GM12878 (cell line): ENCODE results near the gene ZNF132. TPM values are rescaled to one million over a fixed set of nuclear protein-coding genes. Genes with fewer than 3 reads are reported as not detected.

ENCODE experiments used
- BACH1 ChIP-seq: fragments of 450-650 bp; IDR thresholded peaks from 2 replicates; pipeline ENCODE4 v1.6.1; 2017; ENCODE audit warnings: mild to moderate bottlenecking, borderline replicate concordance
- BCLAF1 ChIP-seq: fragments of 450-650 bp; IDR thresholded peaks from 2 replicates; pipeline ENCODE4 v1.6.1; 2017; ENCODE audit warnings: antibody characterized with exemption, mild to moderate bottlenecking, moderate library complexity
- CHD1 ChIP-seq: IDR thresholded peaks from 2 replicates; pipeline ENCODE4 v1.6.1; 2012; ENCODE audit warnings: low read depth, low read length, improper control_type of control experiment
- E2F8 ChIP-seq: fragments of 450-650 bp; IDR thresholded peaks from 2 replicates; pipeline ENCODE4 v1.6.1; 2018; ENCODE audit warnings: mild to moderate bottlenecking, low read depth, moderate library complexity; ENCODE audit not compliant: partially characterized antibody
- E4F1 ChIP-seq: fragments of 450-650 bp; IDR thresholded peaks from 2 replicates; pipeline ENCODE4 v1.6.1; 2018; ENCODE audit warnings: borderline replicate concordance, mild to moderate bottlenecking; ENCODE audit not compliant: partially characterized antibody
- ESRRA ChIP-seq: IDR thresholded peaks from 2 replicates; pipeline ENCODE4 v1.6.1; 2012; ENCODE audit warnings: mild to moderate bottlenecking, low read length, improper control_type of control experiment
- GATAD2B ChIP-seq: fragments of 450-650 bp; conservative IDR thresholded peaks from 2 replicates; pipeline ENCODE4 v1.6.1; 2017; ENCODE audit warnings: low read depth, mild to moderate bottlenecking, moderate library complexity
- HDGF ChIP-seq: fragments of 450-650 bp; IDR thresholded peaks from 2 replicates; pipeline ENCODE4 v1.6.1; 2016; ENCODE audit warnings: antibody characterized with exemption
- KAT2A ChIP-seq: conservative IDR thresholded peaks from 2 replicates; pipeline ENCODE4 v1.6.1; 2011; ENCODE audit warnings: low read depth, low read length; ENCODE audit not compliant: control insufficient read depth
- KLF5 ChIP-seq: fragments of 450-650 bp; IDR thresholded peaks from 2 replicates; pipeline ENCODE4 v1.6.1; 2014; ENCODE audit warnings: mild to moderate bottlenecking; ENCODE audit not compliant: partially characterized antibody
- MTA3 ChIP-seq: IDR thresholded peaks from 2 replicates; pipeline ENCODE4 v1.6.1; 2012; ENCODE audit warnings: low read length, inconsistent platforms, borderline replicate concordance
- NFYB ChIP-seq: IDR thresholded peaks from 2 replicates; pipeline ENCODE4 v1.6.1; 2011; ENCODE audit warnings: low read depth, mild to moderate bottlenecking, low read length, improper control_type of control experiment, moderate library complexity; ENCODE audit not compliant: insufficient read depth
- PBX3 ChIP-seq: IDR thresholded peaks from 2 replicates; pipeline ENCODE4 v1.6.1; 2011; ENCODE audit warnings: mild to moderate bottlenecking, low read depth, low read length, moderate library complexity; ENCODE audit not compliant: insufficient replicate concordance
- RCOR1 ChIP-seq: conservative IDR thresholded peaks from 2 replicates; pipeline ENCODE4 v1.6.1; 2012; ENCODE audit warnings: low read depth, low read length, improper control_type of control experiment
- RELA ChIP-seq: fragments of 450-650 bp; IDR thresholded peaks from 2 replicates; pipeline ENCODE4 v1.8.0; 2014; ENCODE audit warnings: borderline replicate concordance; ENCODE audit not compliant: partially characterized antibody
- RFX5 ChIP-seq: IDR thresholded peaks from 2 replicates; pipeline ENCODE4 v1.6.1; 2011; ENCODE audit warnings: low read depth, low read length, improper control_type of control experiment
- SUZ12 ChIP-seq: fragments of 200-600 bp; sonication (generic); IDR thresholded peaks from one replicate; pipeline ENCODE4 v1.6.1; 2018; ENCODE audit warnings: antibody characterized with exemption, mild to moderate bottlenecking; ENCODE audit not compliant: unreplicated experiment
- TBL1XR1 ChIP-seq: IDR thresholded peaks from 2 replicates; pipeline ENCODE4 v1.6.1; 2012; ENCODE audit warnings: low read depth, low read length, improper control_type of control experiment
- WRNIP1 ChIP-seq: IDR thresholded peaks from 2 replicates; pipeline ENCODE4 v1.6.1; 2011; ENCODE audit warnings: low read depth, low read length, improper control_type of control experiment, borderline replicate concordance
- ZBED1 ChIP-seq: IDR thresholded peaks from 2 replicates; pipeline ENCODE4 v1.6.1; 2016; ENCODE audit warnings: borderline replicate concordance
- ZNF622 ChIP-seq: fragments of 450-650 bp; IDR thresholded peaks from 2 replicates; pipeline ENCODE4 v1.6.1; 2017; ENCODE audit warnings: mild to moderate bottlenecking, inconsistent platforms
- polyA plus RNA-seq, 11 experiments: library from polyadenylated mRNA; depleted of rRNA in 4 of 11; unstranded in 6 of 11; stranded (reverse) in 5 of 11; fragments of >200 nt; fragmentation: Nextera tagmentation in 4 of 11; fragmentation: Illumina TruSeq in 1 of 11; extraction: Ambion mirVana in 4 of 11; extraction: Trizol in 1 of 11; gene quantifications; 1 replicate in 1 of 11; 2 replicates in 10 of 11; pipeline versions ENCODE4 v1.2.1 to v1.2.3, GENCODE V29; 2011 to 2016; ENCODE audit warnings: inconsistent platforms in 2 of 11, missing spikeins in 2 of 11, low read depth in 1 of 11
- total RNA-seq, 4 experiments: library from RNA; depleted of rRNA in 3 of 4; stranded (reverse); fragments of >200 nt in 3 of 4; fragmentation: Illumina TruSeq in 1 of 4; extraction: Trizol in 1 of 4; gene quantifications; 2 replicates each; pipeline versions ENCODE4 v1.2.1 to v1.2.3, GENCODE V29; 2013 to 2021

The ZNF132 gene
- total and polyA plus RNA-seq, 10 of the 15 experiments (the other 5 are each of a cell fraction or from before 2014, with no cell fraction given), result 0.56 to 4.0 (median 2.3) TPM

GRCh38 chr19:58386576-58387337, 53.2 kb downstream of the ZNF132 start, which contains the start of gene RPS5 (continued):
- TF ChIP-seq E4F1, result peak; percentile 53
- TF ChIP-seq CHD1, result peak; percentile 41; the same call in 1 of the 2 replicates
- TF ChIP-seq MTA3, result peak; percentile 62; the same call in 1 of the 2 replicates
- peak; percentile 69; the same call in 1 of the 2 replicates for TF ChIP-seq BACH1
- TF ChIP-seq GATAD2B, result peak; percentile 61
- TF ChIP-seq ZBED1, result 0 out of 2 replicates have a peak, but pooled peaks have one; percentile 35
- TF ChIP-seq WRNIP1, result no peak
- no peak for TF ChIP-seq PBX3
- no peak; the same call in 1 of the 2 replicates for TF ChIP-seq HDGF
- TF ChIP-seq NFYB, result peak; percentile 73; the same call in 1 of the 2 replicates
- TF ChIP-seq BCLAF1, result no peak
- TF ChIP-seq E2F8, result peak; percentile 82
- no peak for TF ChIP-seq ESRRA
- TF ChIP-seq ZNF622, result no peak
- TF ChIP-seq KLF5, result peak; percentile 73
- no peak for TF ChIP-seq SUZ12
- TF ChIP-seq RFX5, result no peak
- no peak for TF ChIP-seq KAT2A
- no peak for TF ChIP-seq RELA
- TF ChIP-seq TBL1XR1, result no peak
- no peak; the same call in 1 of the 2 replicates for TF ChIP-seq RCOR1
